Stimulated activated CD8-positive, alpha-beta memory T cell treated with anti-CD3 and anti-CD28 coated beads, Interleukin-4, amount 100 ng/mL, for 48 hours (primary cell): ENCODE results near the gene KLHL5.
"Not testable (repeated sequence)": the region's sequence is repeated elsewhere in the genome, so short reads cannot be mapped to it uniquely, and the experiment has no call there.

Experiments used
- DNase-seq: peaks from one replicate; pipeline ENCODE4 v3.0.0-alpha.2; 2020

Gene KLHL5

DNA sequence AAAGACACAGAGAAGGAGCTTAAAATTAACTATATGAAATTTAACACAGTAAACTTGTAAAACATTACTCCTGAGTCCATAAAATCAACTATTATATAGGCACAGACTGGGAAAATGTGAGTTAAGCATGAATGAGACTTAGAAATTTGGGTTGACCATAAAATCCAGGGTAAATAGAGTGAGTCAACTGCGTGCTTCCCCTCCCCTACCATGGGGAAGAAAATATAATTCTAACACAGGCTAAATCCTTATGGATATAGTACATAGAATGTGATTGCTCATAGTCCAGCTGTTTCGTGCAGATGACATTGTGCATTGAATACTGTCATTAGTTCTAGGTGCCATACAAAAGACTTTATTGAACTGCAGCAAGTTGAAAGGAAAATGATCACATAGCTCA is 42.2 kb downstream of the KLHL5 start:
- DNase-seq, result no peak

GRCh38 chr4:39106011-39106410 is 44.0 kb downstream of the KLHL5 start:
- DNase-seq, result no peak

DNA sequence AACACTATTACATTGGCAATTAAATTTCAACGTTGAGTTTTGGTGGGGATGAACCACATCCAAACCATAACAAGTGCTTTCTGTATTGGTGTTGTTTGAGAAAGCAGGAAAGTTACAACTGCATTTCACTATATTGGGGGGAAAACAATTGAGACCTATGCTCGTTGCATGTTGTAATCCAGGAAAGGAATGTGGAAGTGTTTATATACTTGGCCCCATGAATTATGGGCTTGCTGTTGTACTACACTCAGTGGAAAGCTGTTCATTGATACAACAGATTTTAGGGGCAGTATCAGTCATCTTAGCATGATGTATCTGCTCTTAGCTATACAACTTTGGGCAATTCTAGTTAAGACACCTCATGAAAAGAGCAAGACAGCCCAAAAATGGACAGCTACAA is 52.4 kb downstream of the KLHL5 start:
- no peak for DNase-seq

DNA sequence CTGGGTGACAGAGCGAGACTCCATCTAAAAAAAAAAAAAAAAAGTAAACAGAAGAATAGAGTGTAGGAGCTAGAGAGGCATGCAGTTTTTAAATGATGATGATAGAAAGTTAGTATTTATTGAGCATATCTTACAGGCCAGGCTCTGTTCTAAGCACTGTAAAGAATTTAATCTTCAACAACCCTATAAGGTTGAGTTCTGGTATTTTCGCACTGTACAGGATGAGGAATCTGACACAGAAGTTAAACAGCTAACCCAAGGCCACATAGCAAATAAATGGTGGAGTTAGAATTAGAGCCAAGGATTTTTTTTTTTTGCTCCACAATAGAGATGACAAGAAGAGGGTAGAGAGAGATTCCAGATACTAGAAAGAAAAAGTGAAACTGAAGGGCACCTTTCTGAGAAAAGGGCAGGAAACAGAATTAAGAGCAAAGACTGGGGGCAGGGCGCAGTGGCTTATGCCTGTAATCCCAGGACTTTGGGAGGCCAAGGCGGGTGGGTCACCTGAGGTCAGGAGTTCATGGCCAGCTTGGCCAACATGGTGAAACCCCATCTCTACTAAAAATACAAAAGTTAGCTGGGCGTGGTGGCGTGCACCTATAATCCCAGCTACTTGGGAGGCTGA is 56.1 kb downstream of the KLHL5 start:
- no peak for DNase-seq

DNA sequence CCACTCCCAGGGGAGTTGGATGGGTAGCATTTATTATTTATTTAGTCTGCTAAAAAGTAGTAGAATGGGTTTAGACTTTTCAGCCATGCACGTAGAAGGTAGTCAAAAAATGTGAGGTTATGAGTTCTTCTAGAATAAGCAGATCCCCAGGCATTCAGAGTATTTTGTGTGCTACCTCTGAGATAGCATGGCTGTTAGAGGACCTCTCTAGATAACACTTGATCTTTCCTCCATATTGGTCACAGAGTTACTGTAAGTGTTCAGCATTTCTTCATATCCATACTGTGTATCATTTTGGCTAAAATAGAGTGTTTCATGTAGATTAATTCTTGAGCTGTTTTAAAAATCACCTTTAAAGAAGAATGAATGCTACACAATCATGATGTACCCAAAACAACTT is 58.4 kb downstream of the KLHL5 start:
- no peak for DNase-seq

- no peak for DNase-seq
Observed at GRCh38 chr4:39124885-39125599, 63.0 kb downstream of the KLHL5 start.

GRCh38 chr4:39125600-39125985 is 63.6 kb downstream of the KLHL5 start:
- DNase-seq, result no peak

GRCh38 chr4:39126256-39127095 is 64.4 kb downstream of the KLHL5 start:
- DNase-seq, result no peak

DNA sequence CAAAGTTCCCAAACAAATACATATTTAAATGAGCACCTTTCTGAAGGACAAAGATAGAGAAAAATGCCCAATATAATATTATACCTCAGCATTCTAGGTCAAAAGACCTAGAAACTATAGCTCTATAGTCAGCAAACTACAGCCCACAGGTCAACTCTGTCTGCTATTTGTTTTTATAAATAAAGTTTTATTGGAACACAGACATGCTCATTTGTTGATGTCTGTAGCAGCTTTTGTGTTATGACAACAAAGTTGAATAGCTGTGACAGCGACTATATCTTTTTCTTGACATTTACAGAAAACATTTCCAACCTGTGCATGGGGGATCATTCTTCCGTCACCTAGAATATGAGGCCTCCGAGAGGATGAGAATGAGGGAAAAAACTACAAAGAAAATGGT is 71.6 kb downstream of the KLHL5 start:
- no peak for DNase-seq

- DNase-seq, result no peak
Observed at GRCh38 chr4:39134683-39135306, 72.8 kb downstream of the KLHL5 start.

DNA sequence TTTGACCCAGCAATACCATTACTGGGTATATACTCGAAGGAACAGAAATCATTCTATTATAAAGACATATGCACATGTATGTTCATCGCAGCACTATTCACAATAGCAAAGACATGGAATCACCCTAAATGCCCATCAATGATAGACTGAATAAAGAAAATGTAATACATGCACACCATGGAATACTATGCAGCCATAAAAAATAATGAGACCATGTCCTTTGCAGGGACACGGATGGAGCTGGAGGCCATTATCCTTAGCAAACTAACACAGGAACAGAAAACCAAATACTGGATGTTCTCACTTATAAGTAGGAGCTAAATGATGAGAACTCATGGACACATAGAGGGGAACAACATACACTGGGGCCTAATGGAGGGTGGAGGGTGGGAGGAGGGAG is 76.2 kb downstream of the KLHL5 start:
- not testable (repeated sequence) for DNase-seq

GRCh38 chr4:39146211-39146610 is 84.2 kb downstream of the KLHL5 start:
- DNase-seq, result no peak

GRCh38 chr4:39154009-39154408 is 92.0 kb downstream of the KLHL5 start:
- no peak for DNase-seq

DNA sequence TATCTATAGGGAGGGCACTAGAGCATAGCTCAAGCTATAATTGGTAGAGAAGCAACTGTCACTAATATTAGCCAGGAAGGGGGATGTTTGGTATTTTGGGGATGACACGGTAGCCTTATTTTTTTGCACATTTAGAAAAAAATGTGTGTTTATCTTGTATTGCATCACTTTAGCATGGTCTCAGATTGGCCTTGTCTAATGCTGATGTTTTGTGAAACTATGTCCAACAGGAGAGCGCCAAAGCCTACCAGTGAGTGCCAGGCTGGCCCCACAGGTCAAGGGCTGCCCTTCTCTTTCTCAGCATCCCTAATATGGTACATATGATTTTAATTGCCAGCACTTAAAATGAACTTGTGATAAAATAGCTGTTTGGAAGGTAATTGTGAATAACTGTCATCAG is 95.5 kb downstream of the KLHL5 start:
- DNase-seq, result no peak

GRCh38 chr4:39166177-39166576 is 104.1 kb downstream of the KLHL5 start:
- DNase-seq, result no peak

- no peak for DNase-seq
Observed at GRCh38 chr4:39166669-39167068, 104.6 kb downstream of the KLHL5 start.

DNA sequence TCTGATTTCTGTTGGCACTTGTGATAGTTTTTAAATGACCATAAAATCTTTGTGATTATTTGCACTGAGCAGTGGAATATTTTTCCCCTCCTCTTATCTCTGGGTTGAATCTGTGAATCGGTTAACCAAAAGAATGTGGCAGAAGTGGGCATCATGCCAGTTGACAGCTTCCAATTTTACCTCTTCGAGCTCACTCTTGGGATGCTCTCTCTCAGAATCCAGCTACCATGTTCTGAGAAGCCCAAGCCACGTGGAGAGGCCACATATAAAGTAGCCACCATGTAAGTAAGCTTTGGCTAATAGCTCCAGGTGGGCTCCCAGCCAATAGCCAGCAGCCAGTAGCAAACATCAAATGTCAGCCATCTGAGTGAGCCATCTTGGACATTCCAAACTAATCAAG is 107.4 kb downstream of the KLHL5 start:
- DNase-seq, result no peak

- DNase-seq, result no peak
Observed at GRCh38 chr4:39170301-39170700, 108.3 kb downstream of the KLHL5 start.
